CMK (cell line): Measurements from ENCODE around the gene LNPEP.
A peak's percentile ranks its signal among the peaks of the same experiment; 100 is the strongest.

Experiments
- DNase-seq: peaks from one replicate; pipeline ENCODE4 v3.0.0-alpha.2; 2010; ENCODE audit warnings: low read depth

LNPEP gene

GRCh38 chr5:97000391-97000790 is 64.5 kb downstream of the LNPEP start:
- no peak for DNase-seq

GRCh38 chr5:97002983-97003382 is 67.1 kb downstream of the LNPEP start:
- DNase-seq, result no peak

- no peak for DNase-seq
These were observed 68.7 kb downstream of the LNPEP start for GRCh38 chr5:97004423-97005060.

- DNase-seq, result no peak
These were observed 70.7 kb downstream of the LNPEP start for GRCh38 chr5:97006454-97007060.

- peak; percentile 35 for DNase-seq
These were observed 73.5 kb downstream of the LNPEP start for GRCh38 chr5:97009212-97009898.

- DNase-seq, result no peak
These were observed 74.0 kb downstream of the LNPEP start for GRCh38 chr5:97009921-97010320.

GRCh38 chr5:97010606-97011005 is 74.7 kb downstream of the LNPEP start:
- no peak for DNase-seq

- DNase-seq, result no peak
These were observed 75.7 kb downstream of the LNPEP start for GRCh38 chr5:97011567-97011966.

GRCh38 chr5:97019435-97020117 is 83.7 kb downstream of the LNPEP start:
- DNase-seq, result no peak

- no peak for DNase-seq
These were observed 85.5 kb downstream of the LNPEP start for GRCh38 chr5:97021416-97021815.

- no peak for DNase-seq
These were observed 87.0 kb downstream of the LNPEP start for GRCh38 chr5:97022898-97023297.

- no peak for DNase-seq
These were observed 90.8 kb downstream of the LNPEP start for GRCh38 chr5:97026721-97027120.

GRCh38 chr5:97037819-97038218 is 101.9 kb downstream of the LNPEP start:
- no peak for DNase-seq

- DNase-seq, result no peak
These were observed 105.4 kb downstream of the LNPEP start for GRCh38 chr5:97041239-97041638.

- no peak for DNase-seq
These were observed 107.1 kb downstream of the LNPEP start for GRCh38 chr5:97042996-97043395.

GRCh38 chr5:97043511-97043910 is 107.6 kb downstream of the LNPEP start:
- DNase-seq, result no peak

GRCh38 chr5:97044052-97044451 is 108.2 kb downstream of the LNPEP start:
- no peak for DNase-seq

- DNase-seq, result no peak
These were observed 110.5 kb downstream of the LNPEP start for GRCh38 chr5:97046270-97046982.

- DNase-seq, result no peak
These were observed 111.2 kb downstream of the LNPEP start for GRCh38 chr5:97047076-97047475.

- no peak for DNase-seq
These were observed 113.3 kb downstream of the LNPEP start for GRCh38 chr5:97049175-97049574.

- DNase-seq, result no peak
These were observed 120.4 kb downstream of the LNPEP start for GRCh38 chr5:97056263-97056662.

- no peak for DNase-seq
These were observed 126.2 kb downstream of the LNPEP start for GRCh38 chr5:97062046-97062445.
